NCI-H2029 (cell line): Measurements from ENCODE around the gene PLXNA4.
A peak's percentile ranks its signal among the peaks of the same experiment; 100 is the strongest.

Source experiments
- DNase-seq: peaks from one replicate; lab custom pipeline; 2025; lab: John Stamatoyannopoulos, UW

Gene PLXNA4

GRCh38 chr7:132592231-132592920 is 16.1 kb upstream of the PLXNA4 start:
- no peak for DNase-seq

- no peak for DNase-seq
These were observed 13.9 kb upstream of the PLXNA4 start for GRCh38 chr7:132590162-132590561.

GRCh38 chr7:132588596-132588995 is 12.3 kb upstream of the PLXNA4 start:
- DNase-seq = no peak

DNA sequence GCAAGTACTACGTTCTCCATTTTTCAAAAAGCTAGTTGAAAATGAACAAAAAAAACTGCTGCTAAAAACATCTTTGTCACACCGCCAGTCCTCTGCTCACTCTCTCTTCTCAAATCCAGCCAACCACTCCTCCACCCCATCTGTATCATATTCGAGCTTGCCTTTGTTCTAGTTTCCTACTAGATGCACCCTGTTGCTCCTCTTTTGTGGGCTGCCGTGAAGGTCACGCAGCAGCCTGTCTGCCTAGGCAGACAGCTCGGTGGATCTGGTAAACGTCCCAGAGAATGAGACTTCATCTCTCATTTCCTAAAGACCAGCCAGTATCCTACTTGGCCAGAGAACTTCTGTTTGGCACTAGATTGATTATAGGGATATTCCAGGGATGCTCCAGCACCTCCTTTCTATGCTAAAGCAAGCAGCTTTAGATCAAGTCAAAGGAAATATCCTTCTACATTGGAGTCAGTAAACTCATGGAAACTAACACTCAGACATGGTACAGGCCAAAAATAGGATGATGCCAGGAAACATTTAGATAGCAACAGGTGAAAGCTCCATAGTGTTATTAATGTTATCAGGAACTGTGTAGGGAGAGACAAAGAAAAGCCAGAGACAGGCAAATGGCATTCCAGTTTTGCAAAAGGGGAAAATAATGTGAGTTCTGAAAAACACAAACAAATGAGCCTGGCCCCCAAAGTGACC is 8.7 kb upstream of the PLXNA4 start:
- DNase-seq = no peak

DNA sequence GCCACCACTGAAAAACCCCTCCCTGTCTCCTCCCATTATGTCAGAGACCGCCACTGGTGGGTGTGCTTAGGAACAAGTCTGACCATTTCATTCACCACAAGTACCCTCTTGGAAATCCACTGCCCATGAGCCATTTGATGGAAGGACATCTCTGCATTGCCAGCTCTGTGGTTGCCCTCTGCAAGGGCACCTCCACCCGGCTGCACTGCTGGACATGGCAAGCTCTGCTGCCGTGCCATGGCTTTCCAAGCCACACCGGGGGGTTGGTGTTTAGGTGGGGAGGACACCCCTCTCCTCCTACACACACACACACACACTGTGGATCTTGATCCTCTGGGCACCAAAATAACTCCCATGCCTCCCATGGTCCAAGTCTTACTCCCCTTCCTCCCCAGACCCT is 5.2 kb upstream of the PLXNA4 start:
- no peak for DNase-seq

- DNase-seq = peak; percentile 78
These were observed 4.5 kb upstream of the PLXNA4 start for GRCh38 chr7:132580717-132581285.

DNA sequence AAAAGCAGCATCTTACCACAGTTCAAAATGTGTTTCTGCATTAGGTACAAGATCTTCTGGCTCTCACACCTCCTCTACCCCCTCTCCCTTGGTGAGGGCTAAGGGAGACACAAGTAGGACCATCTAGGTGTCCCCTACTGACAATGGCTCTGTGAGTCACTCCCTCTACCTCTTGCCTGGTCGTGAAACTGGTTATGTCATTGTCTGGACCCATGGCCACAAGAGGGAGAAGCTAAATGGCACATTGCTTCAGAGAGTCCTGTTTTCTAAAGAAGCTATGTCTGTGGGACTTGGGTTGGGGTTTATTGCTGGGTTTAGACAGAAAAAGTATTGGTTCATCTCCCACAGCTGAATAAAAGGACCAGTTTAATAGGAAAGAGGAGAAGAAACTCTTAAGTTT is 4.0 kb upstream of the PLXNA4 start:
- DNase-seq = no peak

- no peak for DNase-seq
These were observed 3.1 kb upstream of the PLXNA4 start for GRCh38 chr7:132579260-132579899.

DNA sequence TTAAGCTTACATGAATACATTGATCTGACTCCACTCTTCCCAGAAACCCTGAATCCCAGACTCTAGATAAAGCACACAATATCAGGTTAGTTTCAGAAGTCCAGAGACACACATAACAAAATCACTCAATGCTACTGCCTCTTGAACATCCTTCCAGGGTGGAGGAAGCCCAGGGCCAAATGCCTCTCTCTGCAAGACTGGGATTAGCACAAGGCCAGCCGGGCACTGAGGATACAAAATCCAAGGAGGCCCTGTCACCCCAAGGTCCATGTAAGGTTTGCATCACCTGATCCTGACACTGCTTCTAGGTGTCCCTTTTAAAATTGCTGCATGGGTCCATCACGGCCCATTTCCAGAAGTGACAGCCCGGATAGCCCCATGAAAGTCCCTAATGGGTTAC is 2.6 kb upstream of the PLXNA4 start:
- no peak for DNase-seq

DNA sequence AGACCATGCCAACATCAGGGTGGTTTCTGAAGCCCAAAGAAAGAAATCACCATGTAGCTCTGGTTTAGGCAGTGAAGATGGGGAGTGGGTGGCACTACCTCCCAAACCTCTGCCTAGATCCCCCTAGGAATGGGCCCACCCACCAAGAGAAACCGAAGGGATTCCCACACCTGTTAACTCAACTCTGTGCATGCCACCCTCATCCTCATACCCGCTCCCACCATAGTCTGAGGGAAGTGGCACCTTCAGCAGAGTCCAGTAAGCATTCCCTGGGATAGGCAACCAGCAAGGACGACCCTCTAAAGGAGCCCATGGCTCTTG is 1.7 kb upstream of the PLXNA4 start:
- DNase-seq = no peak

GRCh38 chr7:132577206-132578049 is 1.2 kb upstream of the PLXNA4 start:
- DNase-seq = peak; percentile 44

- no peak for DNase-seq
These were observed 433 bp upstream of the PLXNA4 start for GRCh38 chr7:132576721-132577085.

GRCh38 chr7:132575419-132575981 is 770 bp downstream of the PLXNA4 start:
- no peak for DNase-seq

DNA sequence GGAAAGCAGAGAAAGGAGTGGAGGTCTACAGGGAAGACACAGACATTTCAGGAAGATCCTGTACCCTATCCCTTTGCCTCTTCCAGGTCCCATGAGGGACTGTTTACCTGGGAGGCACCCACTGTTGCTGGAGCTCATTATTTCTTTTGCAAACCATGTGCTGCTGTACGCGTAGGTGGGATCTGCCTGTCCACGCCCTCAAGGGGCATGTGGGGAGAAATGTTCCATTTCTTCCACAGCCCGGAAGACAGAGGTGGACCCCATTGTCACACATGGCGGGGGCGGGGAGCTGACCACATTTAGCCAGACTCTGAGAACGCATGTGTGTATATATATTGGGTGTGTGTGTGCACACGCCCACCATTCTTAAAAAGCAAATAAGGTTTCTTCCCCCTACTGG is 2.0 kb downstream of the PLXNA4 start:
- no peak for DNase-seq

DNA sequence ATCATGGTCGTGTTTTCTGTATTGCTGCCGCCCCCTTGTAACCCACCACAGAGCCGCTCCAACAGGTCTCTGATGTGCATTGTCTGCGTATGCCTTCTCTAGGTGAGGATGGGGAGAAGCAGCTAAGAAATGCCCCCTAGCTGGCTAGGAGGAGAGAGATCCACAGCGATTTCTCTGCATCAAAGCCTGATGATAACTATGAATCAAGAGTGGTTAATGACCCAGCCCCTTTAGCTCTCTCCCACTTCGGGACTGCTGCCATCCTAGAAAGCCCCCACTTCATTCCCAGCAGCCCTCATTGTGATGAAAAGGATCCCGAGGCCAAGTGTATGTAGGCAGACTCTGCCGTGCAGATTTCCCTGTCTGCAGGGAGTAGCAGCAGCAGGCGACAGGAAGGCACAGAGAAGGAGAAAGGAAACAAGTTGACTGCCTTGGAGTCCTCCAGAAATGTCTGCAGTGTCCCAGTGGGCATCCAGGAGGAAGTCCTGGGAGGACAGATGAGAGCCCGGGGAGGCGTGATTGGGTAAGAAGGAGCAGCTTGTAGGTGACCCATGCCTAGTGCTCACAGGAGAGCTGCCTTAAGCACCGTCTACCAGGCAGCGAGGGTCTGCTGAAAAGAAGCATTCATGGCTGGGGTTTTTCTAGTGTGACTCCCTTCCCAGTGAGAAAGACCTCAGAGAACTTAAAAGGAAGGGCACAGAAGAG is 2.9 kb downstream of the PLXNA4 start:
- DNase-seq = no peak

DNA sequence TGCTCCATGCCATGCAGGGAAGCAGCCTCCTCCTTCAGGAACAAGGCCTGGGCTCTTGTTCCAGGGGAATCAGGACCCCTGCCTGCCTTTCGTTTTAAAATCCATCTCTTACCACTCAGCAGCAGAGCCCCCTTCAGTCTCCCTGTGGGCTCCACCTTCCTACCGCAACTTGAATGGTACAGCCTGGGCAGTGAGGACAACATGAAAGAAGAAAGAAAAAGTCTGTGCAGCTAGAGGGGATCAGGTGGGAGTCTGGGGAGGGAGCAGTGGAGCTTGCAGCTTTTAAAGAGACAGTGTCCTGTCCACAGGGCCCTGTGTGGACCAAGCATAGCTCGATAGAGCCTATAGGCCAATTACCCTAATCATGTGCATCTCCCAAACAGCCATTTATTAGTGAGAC is 3.7 kb downstream of the PLXNA4 start:
- no peak for DNase-seq

GRCh38 chr7:132571970-132572369 is 4.3 kb downstream of the PLXNA4 start:
- no peak for DNase-seq

- no peak for DNase-seq
These were observed 6.2 kb downstream of the PLXNA4 start for GRCh38 chr7:132569884-132570614.

GRCh38 chr7:132568962-132569361 is 7.3 kb downstream of the PLXNA4 start:
- no peak for DNase-seq

GRCh38 chr7:132565885-132566284 is 10.4 kb downstream of the PLXNA4 start:
- DNase-seq = no peak

DNA sequence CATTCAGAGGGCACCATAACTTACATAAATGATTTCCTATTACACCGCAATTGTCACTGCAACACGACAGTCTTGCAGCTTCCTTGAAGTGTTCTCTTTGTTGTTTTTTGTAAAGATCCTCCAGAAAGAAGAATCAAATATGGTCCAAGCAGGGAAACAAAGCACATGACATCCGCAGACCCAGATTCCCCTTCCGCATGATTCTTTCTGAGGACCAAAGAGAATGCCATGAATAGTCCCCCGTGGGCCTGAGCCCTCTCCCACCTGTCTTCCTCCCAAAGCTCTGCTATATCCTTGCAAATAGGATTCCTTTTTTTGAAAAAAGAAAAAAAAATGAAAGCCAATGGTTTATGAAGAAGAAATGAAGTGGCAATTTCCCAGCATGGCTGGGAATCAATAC is 10.8 kb downstream of the PLXNA4 start:
- no peak for DNase-seq
